ENCODE results near the gene BCAS3. TPM values are rescaled to one million over a fixed set of nuclear protein-coding genes. Genes with fewer than 3 reads are reported as not detected.

Gene BCAS3
- total RNA-seq, 2 experiments from 2014 or later: 13.4 to 14.5 TPM

- intact Hi-C loops (cut with micrococcal nuclease; ENCODE audit: unreplicated experiment): no loop called here
- H3K9me3 ChIP-seq (ENCODE audit: low read length): no peaks in the 10 kb centered on the region
- ChIA-PET CTCF (ENCODE audit: unreplicated experiment) (no interaction called here), POLR2A (interaction anchor here (0.6 to 0.7 kb wide), 3 partner anchors 38 to 171 kb away, joined by 3 to 5 read pairs (median 3); no protein-coding TSS in a partner anchor)
- no peaks in the 10 kb centered on the region for H4K20me1 ChIP-seq (ENCODE audit: insufficient read depth, low read length)
- H3K79me2 ChIP-seq (ENCODE audit: insufficient read depth, low read depth, low read length): no peaks in the 10 kb centered on the region
- no peaks in the 10 kb centered on the region for H3K36me3 ChIP-seq (ENCODE audit: insufficient read depth, low read length)
- no peak overlapping the region for H3K27ac ChIP-seq (ENCODE audit: low read depth, low read length, poor library complexity, severe bottlenecking)
- no peak overlapping the region for H2AFZ ChIP-seq (ENCODE audit: low read length)
- H3K4me3 ChIP-seq (ENCODE audit: low read depth, low read length, poor library complexity, severe bottlenecking): no peak overlapping the region
- BruUV-seq (replicated peaks): no TSS peak
- no peak for DNase-seq (ENCODE audit: low spot score)
- TF ChIP-seq CTCF (conservative IDR thresholded peaks at IDR 0.05; ENCODE audit: low read length): no peak
- TF ChIP-seq EZH2phosphoT487 (IDR thresholded peaks at IDR 0.05; ENCODE audit: borderline replicate concordance, low read depth, low read length): no peak
- no peaks in the 10 kb centered on the region for H3K4me1 ChIP-seq (ENCODE audit: insufficient read depth, low read length, poor library complexity, severe bottlenecking)
- no peaks in the 10 kb centered on the region; the same call in 1 of the 2 replicates for H3K9me2 ChIP-seq (ENCODE audit: insufficient read depth, low read length)
- H3K4me2 ChIP-seq (ENCODE audit: low read length): no peak overlapping the region
These were observed 66.8 kb downstream of the BCAS3 start for GRCh38 chr17:60744355-60744966.

- no TSS peak for BruUV-seq (replicated peaks)
- CTCF ChIA-PET (ENCODE audit: unreplicated experiment): no interaction called here
- H3K4me3 ChIP-seq (ENCODE audit: low read depth, low read length, poor library complexity, severe bottlenecking): no peak overlapping the region
These were observed 67.9 kb downstream of the BCAS3 start for GRCh38 chr17:60745544-60745943.

More at GRCh38 chr17:60745544-60745943, 67.9 kb downstream of the BCAS3 start:
- DNase-seq (ENCODE audit: low spot score): no peak
- Histone ChIP-seq H3K27ac (ENCODE audit: low read depth, low read length, poor library complexity, severe bottlenecking) (no peak overlapping the region), H3K4me1 (ENCODE audit: insufficient read depth, low read length, poor library complexity, severe bottlenecking) (no peaks in the 10 kb centered on the region), H2AFZ (ENCODE audit: low read length) (no peak overlapping the region), H3K36me3 (ENCODE audit: insufficient read depth, low read length) (no peaks in the 10 kb centered on the region), H3K79me2 (ENCODE audit: insufficient read depth, low read depth, low read length) (no peaks in the 10 kb centered on the region), H3K4me2 (ENCODE audit: low read length) (no peak overlapping the region), H4K20me1 (ENCODE audit: insufficient read depth, low read length) (no peaks in the 10 kb centered on the region), H3K9me2 (ENCODE audit: insufficient read depth, low read length) (no peaks in the 10 kb centered on the region; the same call in 1 of the 2 replicates), H3K9me3 (ENCODE audit: low read length) (no peaks in the 10 kb centered on the region)
- TF ChIP-seq CTCF (conservative IDR thresholded peaks at IDR 0.05; ENCODE audit: low read length) (0 out of 2 replicates have a peak, but pooled peaks have one; percentile 16), EZH2phosphoT487 (IDR thresholded peaks at IDR 0.05; ENCODE audit: borderline replicate concordance, low read depth, low read length) (no peak)
- intact Hi-C loops (cut with micrococcal nuclease; ENCODE audit: unreplicated experiment): no loop called here
- POLR2A ChIA-PET: interaction anchor here (0.6 kb wide), 1 partner anchor 31 kb away, joined by 4 read pairs; no protein-coding TSS in a partner anchor
